Stimulated activated CD8-positive, alpha-beta memory T cell treated with anti-CD3 and anti-CD28 coated beads, Interleukin-15, amount 100 ng/mL, for 1 hour (primary cell): ENCODE results near the gene PLOD1.
"Not testable (repeated sequence)": the region's sequence is repeated elsewhere in the genome, so short reads cannot be mapped to it uniquely, and the experiment has no call there.

Experiments used
- DNase-seq: peaks from one replicate; pipeline ENCODE4 v3.0.0-alpha.2; 2020; ENCODE audit warnings: low read depth

The PLOD1 gene

DNA sequence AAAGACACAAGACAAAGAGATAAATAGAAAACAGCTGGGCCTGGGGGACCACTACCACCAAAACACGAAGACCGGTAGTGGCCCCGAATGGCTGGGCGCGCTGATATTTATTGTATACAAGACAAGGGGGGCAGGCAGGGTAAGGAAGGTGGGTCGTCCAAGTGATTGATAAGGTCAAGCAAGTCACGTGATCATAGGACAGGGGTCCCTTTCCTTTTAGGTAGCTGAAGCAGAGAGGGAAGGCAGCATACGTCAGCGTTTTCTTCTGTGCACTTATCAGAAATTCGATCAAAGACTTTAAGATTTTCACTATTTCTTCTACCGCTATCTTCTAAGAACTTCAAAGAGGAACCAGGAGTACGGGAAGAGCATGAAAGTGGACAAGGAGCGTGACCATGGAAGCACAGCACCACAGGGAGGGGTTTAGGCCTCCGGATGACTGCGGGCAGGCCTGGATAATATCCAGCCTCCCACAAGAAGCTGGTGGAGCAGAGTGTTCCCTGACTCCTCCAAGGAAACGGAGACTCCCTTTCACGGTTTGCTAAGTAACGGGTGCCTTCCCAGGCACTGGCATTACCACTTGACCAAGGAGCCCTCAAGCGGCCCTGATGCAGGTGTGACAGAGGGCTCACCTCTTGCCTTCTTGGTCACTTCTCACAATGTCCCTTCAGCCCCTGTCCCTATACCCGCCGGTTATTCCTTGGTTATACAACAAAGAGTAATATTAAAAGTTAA is 21.9 kb upstream of the PLOD1 start:
- DNase-seq = not testable (repeated sequence)

DNA sequence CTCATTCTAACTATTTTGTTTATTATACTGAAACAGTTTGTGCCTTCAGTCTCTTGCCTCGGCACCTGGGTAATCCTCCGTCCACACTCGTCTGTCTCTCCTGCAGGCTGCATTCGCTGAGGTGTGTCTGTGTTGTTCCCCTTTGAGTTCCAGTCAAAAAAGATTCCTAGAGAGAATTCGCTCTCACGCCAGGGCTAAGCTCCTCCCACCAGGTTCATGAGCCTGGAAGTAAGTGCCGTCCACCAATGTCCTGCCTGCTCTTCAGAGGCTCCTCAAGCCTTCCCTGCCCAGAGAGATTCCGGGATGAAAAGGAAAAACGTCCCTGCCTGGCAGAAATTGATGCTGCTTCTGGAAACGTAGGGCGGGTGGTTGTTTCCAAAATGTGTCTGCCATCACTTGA is 21.2 kb upstream of the PLOD1 start:
- no peak for DNase-seq

DNA sequence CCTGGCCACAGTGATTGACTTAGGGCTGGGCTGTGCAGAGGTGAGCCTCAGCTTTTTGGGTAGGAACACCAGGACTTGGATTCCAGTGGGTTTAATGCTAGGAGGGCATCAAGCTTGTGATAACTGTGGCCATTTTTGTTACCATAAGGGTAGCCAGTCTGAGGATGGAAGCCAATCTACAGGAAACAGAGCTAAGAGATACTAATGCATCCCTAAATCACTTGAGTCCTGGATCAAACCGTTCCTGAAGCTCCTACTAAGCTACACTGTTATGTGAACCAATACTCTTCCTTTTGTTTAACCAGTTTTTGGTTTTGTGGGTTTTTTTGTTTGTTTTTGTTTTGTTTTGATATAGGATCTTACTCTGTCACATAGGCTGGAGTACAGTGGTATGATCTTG is 20.5 kb upstream of the PLOD1 start:
- DNase-seq = no peak

DNA sequence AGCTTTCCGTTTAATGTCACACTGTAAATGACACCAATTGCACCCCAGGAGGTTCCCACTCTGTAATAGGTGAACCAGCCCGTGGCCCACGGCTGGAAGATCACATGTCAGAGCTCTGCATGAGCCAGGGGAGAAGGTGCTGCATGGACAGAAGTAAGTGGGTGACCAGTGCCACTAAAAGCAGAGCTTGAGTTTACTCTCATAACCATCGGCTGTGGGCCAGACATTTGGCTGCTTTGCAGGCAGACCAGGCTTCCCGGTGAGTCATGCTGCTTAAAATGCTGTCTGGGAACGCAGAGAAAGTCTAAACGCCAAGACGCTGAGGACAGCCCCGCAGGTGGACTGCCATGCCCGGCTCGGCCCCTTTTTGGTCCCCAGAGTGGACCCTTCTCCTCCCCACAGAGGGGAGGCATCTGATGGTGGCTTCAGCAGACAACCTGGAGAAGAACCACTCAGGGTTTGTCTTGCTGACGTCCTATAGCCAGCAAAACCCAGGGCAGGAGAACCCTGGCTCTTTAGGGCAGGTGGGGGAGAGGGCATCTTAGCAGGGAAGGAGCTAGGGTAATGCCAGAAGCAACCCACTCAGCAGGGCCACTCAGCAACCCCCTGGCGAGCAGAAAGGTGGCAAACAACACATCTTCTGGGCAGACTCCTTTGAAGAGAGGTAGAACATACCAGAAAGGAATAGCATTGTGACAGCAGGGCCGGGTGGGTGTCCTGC is 15.6 kb upstream of the PLOD1 start:
- no peak for DNase-seq

DNA sequence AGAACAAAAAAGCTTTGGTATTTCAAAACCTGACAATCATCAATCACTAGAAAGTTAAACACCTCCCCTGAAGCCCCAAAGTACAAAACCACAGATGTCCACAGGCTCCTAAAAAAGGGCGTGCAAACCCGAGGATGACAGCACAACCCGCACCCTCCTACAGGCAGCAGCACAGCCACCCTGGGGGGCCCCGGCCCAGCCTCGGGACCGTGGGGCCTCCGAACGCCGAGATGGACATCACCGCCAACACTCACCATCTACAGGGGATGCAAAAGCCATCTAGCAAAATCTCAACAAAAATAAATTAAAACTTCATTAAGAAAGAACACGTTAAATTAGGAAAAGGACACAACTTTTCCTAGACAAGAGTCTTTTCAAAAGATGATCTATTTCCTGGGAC is 14.9 kb upstream of the PLOD1 start:
- no peak for DNase-seq

DNA sequence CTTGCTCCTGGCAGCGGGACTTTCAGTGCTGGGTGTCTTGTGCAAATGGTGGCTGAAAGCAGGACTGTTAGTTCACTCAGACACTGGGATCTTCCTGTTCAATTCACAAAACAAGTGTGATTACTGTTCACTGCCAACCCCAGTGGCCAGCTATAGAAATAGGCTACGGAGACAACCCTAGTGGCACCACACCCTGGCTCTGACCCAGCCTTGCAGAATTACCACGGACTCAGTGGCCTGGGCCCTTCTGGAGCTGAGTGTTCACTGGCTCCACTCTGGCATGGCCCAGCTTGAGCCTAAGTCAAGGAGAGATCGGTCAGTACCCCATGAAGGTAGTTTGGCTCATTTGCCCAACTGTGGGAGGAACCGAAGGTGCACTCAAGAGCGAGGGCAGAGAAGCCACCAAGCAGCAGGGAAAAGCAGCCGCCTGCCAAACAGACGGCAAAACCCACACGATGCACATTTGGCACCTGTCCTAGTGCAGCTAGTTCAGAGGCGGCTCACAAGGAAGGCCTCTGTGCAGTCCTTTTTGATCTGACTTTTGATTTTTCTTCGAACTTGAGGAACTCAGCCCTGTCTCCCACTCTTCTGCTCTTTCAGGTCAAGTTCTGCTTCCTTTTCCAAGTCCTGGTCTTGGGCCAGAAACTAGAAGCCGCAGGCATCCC is 14.1 kb upstream of the PLOD1 start:
- DNase-seq = no peak

DNA sequence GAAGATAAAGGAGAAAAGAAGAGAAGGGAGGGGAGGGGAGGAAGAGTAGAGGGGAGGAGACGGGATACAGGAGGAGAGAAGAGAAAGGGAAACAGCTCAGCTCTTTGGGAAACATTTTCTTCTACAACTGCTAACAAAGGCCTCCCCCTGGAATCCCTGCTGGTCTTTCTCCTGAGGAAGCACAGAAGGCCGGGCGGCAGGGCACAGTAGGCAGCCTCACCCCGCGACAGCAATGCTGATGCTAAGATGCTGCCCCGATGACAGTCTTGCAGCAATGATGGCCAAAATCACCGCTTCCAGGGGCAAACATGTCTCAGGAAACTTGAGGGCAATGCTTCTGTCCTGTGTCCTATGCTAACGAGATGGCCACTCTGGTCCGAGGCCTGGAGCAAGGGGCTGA is 13.5 kb upstream of the PLOD1 start:
- no peak for DNase-seq

DNA sequence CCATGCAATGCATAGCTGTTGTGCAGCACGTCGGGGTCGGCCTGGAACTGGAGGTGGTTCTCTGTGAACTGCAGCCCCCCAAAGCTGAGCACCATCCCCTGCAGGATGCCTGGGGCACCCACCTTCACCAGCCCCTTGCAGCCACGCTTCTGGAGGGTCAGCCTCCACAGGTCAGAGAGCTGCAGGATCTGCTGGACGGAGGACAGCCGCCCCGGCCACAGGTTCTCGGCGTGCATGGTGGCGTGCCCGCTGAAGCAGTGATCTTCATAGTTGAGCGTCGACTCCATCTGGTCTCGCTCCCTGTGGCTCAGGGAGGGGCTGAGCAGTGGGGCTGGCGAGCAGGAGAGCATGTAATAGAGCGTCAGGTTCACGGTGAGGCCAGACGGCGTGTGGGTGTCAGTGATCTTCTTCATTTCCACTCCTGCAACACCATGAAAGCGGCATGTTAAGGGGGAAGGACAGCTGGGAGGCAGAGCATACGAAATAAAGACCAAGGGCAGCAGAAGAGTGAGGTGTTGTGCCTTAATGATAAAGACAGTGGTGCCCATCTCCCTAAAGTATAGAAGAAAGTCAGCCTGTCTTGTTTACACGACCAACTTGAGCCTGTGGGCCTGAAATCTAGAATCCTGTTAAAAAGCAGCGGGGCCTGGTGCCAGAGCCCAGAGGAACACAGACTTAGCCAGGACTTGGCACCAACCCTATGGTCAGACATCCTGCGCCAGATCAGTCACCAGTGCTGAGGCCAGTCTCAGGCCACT is 11.3 kb upstream of the PLOD1 start:
- no peak for DNase-seq

DNA sequence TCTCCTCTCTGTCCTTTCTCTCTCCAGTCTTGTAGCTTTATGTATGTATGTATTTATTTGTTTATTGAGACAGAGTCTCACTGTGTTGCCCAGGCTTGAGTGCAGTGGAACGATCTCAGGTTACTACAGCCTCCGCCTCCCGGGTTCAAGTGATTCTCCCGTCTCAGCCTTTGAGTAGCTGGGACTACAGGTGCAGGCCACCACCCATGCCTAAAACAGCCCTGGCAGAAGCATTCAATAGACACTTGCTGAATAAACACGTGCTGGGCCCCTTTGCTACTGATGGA is 10.7 kb upstream of the PLOD1 start:
- no peak for DNase-seq

DNA sequence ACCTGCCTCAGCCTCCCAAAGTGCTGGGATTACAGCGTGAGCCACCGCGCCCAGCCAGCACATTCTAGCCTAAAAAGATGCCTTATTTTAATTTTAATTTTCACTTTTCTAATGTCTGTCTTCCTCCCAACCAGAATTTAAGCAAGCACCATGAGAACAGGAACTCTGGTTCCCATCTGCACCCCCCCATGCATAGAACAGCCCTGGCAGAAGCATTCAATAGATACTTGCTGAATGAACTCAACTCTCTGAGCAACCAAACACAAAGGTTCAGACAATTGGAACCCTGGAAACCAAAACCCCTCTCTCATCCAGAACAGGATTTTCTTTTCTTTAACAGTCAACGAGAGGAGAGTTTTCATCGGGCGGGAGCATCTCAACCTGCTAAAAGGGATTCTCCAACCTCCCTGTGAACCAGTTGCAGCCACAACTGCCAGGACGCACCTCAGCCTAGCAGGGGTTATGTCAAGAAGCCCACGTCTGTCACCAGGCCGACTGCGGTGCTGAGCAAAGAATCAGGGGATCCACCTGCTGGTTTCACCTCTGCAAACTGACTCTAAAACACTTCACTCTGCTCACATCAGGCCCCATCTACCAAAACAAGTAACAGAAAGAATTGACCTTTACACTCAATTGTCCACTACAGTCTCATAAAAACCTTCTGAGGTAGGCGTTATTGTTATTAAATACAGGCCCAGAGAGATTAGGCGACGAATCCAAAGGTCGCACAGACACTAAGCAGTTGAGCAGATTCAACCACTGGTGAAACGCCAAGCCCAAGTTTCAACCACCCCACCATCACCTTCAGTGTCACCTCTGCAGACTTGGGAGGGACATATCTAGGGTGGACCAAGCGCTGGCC is 10.0 kb upstream of the PLOD1 start:
- no peak for DNase-seq

DNA sequence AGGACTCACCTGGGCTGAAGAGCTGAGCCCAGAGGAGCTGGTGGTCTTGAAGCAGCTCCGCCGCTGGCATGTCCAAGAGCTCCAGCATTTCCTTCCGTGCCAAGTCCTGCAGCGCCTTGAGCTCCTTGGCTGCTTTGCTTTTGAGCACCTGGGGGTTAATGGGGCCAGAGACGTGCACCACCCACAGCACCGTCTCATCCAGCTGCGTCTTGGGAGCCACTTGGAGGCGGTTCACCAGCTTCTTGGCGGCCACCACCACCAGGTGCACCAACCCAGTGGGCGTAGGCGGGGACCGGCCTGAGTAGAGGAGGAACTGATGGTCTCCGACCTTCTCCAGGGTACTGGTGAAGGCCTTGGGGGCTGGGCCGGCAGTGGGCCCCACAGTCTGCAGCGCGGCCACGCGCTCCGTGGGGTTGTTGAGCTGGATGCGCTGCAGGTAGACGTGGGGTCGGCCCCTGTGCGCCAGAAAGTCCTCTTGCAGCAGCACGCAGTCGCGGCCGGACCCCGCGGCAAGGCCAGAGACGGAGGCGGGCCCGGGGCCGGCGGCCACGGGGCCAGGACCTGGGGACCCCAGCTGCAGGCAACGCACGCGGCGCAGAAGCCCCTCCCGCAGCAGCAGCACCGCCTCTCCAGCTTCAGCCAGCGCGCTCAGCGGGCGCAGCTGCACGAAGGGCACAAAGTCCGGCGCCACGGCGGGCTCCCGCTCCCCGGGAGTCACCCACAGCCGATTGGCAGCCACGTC is 9.2 kb upstream of the PLOD1 start:
- not testable (repeated sequence) for DNase-seq

DNA sequence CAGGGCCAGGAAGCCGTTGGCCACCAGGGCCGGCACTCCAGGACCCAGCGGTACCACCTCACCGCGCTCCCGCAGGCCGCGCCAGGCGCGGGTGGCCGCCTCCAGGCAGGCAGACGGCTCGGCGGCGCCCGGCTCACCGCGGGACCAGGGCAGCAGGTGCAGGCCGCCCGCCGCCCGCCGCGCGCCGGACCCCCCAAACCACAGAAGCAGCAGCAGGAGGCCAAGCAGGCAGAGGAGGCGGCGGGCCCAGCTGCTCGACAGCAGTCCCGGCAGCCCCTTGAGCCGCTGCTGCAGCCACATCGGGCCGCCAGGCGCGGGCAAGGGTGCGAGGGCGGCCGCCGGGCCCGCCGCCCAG is 8.6 kb upstream of the PLOD1 start:
- no peak for DNase-seq

DNA sequence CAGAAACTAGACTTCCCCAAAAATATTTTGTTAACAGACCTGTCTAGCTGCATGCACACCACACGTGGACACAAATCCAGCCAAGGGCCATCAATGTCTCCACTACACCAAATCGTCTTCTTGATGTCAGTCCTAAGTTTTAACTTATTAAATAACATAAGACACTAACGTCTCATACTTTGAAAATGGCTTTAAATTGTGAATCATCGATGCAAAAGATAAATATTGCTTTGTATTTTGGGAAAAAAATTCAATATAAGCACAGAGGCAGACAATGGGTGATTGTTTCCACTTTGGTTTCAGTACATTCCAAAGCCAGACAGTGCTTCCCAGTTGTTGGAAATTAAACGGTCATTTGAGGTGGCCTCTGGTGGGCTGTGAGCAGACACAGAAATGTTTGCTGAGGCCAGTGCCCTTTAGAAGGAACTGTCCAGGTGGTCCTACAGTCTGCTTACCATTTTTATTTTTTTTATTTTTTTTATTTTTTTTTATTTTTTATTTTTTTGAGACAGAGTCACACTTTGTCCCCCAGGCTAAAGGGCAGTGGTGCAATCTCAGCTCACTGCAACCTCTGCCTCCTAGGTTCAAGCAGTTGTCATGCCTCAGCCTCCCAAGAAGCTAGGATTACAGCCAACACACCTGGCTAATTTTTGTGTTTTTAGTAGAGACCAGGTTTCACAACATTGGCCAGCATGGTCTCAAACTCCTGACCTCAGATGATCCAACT is 6.5 kb upstream of the PLOD1 start:
- no peak for DNase-seq

DNA sequence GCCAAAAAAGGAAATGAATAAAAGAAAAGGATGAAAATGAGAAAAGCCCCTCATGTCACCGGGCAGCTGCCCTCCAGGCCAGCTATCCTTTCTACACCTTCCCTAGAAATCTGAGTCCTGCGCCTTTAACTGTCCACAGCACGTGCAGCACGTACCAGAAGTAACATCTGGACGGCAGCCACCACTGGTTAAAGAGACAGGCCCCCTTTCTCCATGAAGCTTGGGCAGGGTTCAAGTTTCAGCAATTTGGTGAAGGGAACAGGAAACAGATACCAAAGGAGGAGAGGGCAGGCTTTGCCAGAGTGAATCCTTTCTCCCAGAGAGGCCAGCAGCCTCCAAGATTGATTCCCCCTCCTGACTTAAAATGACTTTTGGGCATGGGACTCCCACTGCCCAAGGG is 4.7 kb upstream of the PLOD1 start:
- DNase-seq = no peak

DNA sequence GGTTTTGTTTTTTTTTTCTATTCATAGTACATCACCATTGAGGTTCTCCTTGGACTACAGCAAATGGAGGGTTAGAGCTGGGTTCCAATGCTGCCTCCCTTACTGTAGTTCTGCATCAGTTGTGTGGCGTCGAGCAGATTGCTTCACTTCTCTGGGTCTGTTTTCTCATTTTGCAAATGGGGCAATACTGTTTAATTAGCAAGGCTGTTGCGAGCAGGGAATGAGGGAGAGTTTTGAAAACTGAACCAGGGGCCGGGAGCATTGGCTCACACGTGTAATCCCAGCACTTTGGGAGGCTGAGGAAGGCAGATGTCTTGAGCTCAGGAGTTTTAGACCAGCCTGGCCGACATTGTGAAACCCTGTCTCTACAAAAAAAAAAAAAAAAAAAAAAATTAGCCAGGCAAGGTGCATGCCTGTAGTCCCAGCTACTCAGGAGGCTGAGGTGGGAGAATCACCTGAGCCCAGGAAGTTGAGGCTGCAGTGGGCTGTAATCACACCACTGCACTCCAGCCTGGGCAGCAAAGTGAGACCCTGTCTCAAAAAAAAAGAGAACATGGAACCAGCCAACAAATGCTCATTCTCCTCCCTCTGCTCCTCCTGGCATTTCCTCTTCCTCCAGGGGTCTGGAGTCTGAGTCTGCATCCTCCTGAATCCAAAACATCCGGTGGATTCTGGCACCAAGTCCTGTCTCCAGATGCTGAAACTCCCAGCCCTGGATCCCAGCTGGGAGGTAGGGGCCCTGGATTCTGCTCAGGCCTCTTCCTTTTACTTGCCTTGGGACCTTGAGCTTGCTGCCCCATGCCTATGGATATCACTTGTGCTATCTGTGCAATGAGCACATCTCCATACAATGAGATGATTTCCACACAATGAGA is 3.7 kb upstream of the PLOD1 start:
- DNase-seq = no peak

DNA sequence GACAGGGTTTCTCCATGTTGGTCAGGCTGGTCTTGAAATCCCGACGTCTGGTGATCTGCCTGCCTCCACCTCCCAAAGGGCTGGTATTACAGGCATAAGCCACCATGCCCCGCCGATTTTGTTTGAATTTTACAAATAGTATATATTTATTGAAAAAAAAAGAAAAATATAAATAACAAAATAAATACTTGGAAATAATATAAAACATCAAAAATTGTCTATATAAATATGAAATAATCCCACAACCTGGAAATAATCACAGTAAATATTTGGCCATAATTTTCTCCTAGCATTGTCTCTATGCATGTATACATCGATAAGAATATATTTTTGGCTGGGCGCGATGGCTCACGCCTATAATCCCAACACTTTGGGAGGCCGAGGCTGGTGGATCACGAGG is 2.7 kb upstream of the PLOD1 start:
- DNase-seq = no peak

DNA sequence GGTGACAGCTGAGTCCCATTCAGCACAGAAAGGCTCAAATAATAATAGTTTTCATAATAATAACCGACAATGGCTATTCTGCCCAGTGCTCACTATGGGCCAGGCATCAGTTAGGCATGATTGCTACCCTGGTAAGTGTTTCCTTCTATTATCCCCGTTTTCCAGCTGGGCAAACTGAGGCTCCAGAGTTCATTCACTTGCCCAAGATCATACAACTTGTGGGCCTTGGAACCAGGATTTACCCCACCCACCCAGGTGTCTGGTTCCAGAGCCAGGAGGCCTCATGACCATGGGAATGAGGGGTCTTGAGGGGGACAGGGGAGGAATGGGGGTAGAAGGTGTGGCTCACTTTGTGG is 518 bp downstream of the PLOD1 start:
- no peak for DNase-seq

DNA sequence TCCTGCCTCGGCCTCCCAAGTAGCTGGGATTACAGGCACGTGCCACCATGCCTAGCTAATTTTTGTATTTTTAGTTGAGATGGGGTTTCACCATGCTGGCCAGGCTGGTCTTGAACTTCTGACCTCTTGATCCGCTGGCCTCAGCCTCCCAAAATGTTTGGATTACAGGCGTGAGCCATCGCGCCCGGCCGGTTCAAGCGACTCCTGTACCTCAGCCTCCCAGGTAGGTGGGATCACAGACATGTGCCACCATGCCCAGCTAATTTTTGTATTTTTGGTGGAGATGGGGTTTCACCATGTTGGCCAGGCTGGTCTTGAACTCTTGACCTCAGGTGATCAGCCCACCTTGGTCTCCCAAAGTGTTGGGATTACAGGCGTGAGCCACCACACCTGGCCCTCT is 1.2 kb downstream of the PLOD1 start:
- DNase-seq = not testable (repeated sequence)

DNA sequence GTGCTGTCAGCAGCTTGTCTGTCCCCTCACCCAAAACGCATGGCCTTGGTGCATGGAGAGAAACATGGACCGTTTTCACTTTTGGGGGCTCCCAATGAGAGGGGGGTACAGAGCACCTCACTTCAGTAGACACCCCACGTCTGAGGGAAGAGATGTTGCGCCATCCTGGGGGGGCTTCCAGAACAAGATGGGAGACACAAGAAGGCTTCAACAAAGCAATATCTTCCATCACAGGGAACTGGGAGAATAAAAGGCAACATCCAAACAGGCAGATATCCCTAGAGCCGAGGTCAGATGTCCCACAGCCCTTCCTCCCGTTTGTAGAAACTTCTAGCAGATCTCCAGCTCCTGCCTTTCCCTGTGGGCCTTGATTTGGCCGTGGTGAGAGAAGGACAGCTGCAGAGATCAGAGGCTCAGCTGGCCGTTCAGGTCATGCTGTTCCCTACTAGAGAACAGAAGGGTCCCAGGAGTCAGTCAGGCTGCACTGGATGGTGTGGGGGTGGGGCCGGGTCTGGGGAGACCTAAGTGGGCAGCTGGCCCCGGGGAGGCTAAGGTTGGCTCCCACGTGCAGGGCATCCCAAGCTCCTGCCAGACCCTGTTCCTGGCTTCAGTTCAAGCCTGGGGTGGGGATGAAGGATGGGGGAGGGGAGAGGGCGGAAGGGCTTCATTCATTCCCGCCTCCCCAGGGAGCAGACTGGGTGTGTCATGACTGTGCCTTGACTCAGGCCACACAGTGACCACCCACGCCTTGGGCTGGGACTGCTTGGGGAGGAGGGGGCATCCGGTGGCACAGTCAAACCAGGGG is 4.4 kb downstream of the PLOD1 start:
- DNase-seq = no peak
